Cardiac muscle cell (in vitro differentiated cells and primary cell): ENCODE results near the gene LRIG1. TPM values are rescaled to one million over a fixed set of nuclear protein-coding genes. Genes with fewer than 3 reads are reported as not detected.

Source experiments
- DNase-seq, 2 donors: peaks; one replicate each; pipeline versions ENCODE4 v3.0.0 to v3.0.0-alpha.2; 2010 to 2017; ENCODE audit warnings: low read depth in 1 of 2, low spot score in 1 of 2
- H3K27ac ChIP-seq: fragments of 200-600 bp; sonication (generic); 2 replicates; pipeline ENCODE4 v1.5.1; 2016
- H3K27me3 ChIP-seq: fragments of 200-600 bp; sonication (generic); 2 replicates; pipeline ENCODE4 v1.6.0; 2016; ENCODE audit warnings: control low read depth
- H3K36me3 ChIP-seq: fragments of 200-600 bp; sonication (generic); 2 replicates; pipeline ENCODE4 v1.5.1; 2016; ENCODE audit warnings: control low read depth
- H3K4me1 ChIP-seq: fragments of 200-600 bp; sonication (generic); 2 replicates; pipeline ENCODE4 v1.8.1; 2017; ENCODE audit warnings: low read depth, mild to moderate bottlenecking, mixed run types
- H3K4me3 ChIP-seq: fragments of 200-600 bp; sonication (generic); 2 replicates; pipeline ENCODE4 v1.5.1; 2016; ENCODE audit warnings: mild to moderate bottlenecking
- H3K9me3 ChIP-seq: fragments of 200-600 bp; sonication (generic); 2 replicates; pipeline ENCODE4 v1.5.1; 2017; ENCODE audit warnings: low read depth, mild to moderate bottlenecking, control low read depth
- polyA plus RNA-seq: library from polyadenylated mRNA; unstranded; fragments of >200 nt; fragmentation: Nextera tagmentation; extraction: Ambion mirVana; gene quantifications from 2 replicates; pipeline ENCODE4 v1.2.1, GENCODE V29; 2016
- total RNA-seq: library from RNA; depleted of rRNA; stranded (reverse); fragments of >200 nt; gene quantifications from 2 replicates; pipeline ENCODE4 v1.2.3, GENCODE V29; 2016
- TF ChIP-seq, protein P1 (sequence below): IDR thresholded peaks from 2 replicates; pipeline ENCODE4 v1.5.1; 2012; ENCODE audit warnings: low read depth, mild to moderate bottlenecking, low read length

The LRIG1 gene
- total and polyA plus RNA-seq, 2 experiments from 2014 or later, result 27.8 to 51.1 TPM

DNA sequence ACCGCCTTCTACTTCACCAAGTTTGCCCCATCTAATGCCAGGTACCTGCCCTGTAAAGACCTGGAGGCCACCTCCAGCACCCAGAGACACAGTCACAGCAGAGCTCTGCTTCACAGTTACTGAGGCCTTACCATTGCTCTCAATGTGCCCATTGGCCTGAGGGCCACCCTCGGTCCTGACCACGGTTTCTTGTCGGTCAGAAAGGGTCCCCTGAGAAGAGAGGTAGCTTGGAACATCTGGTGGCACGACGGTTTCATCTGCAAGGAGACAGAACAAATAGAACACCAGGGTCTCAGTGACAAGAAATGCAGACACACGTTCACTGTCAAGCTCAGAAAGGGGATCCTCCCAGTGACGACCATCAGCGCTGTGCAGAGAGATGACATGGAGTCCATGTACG lies 118.7 kb downstream of the LRIG1 start:
- no peak for DNase-seq
- TF ChIP-seq, protein P1, sequence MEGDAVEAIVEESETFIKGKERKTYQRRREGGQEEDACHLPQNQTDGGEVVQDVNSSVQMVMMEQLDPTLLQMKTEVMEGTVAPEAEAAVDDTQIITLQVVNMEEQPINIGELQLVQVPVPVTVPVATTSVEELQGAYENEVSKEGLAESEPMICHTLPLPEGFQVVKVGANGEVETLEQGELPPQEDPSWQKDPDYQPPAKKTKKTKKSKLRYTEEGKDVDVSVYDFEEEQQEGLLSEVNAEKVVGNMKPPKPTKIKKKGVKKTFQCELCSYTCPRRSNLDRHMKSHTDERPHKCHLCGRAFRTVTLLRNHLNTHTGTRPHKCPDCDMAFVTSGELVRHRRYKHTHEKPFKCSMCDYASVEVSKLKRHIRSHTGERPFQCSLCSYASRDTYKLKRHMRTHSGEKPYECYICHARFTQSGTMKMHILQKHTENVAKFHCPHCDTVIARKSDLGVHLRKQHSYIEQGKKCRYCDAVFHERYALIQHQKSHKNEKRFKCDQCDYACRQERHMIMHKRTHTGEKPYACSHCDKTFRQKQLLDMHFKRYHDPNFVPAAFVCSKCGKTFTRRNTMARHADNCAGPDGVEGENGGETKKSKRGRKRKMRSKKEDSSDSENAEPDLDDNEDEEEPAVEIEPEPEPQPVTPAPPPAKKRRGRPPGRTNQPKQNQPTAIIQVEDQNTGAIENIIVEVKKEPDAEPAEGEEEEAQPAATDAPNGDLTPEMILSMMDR, result no peak
- Histone ChIP-seq H3K4me3 (no peak overlapping the region), H3K4me1 (peaks cover 11% of the 10 kb centered on the region), H3K9me3 (no peaks in the 10 kb centered on the region), H3K27me3 (no peaks in the 10 kb centered on the region), H3K27ac (no peak overlapping the region), H3K36me3 (peaks cover 43% of the 10 kb centered on the region)

DNA sequence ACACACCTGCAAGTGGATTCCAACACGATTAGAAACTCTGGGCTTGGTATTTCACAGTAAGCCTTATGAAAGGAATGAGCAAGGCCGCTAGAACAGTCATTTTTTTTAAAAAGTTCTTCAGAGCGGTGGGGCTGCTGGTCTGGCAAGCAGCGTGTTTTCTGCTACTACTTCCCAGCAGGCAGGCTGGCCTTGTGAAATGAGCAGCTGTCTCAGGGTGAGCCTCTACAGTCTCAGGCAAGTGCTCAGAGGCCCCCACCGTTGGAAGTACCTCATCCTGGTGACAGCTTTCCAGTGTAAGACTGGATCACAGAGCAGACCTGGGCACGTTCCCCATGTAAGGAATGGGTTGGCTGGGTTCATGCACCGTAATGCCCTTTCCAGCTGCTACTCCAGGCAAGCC lies 119.2 kb downstream of the LRIG1 start:
- TF ChIP-seq, protein P1, result no peak
- Histone ChIP-seq H3K27ac (no peak overlapping the region), H3K4me1 (peaks cover 16% of the 10 kb centered on the region), H3K36me3 (peaks cover 43% of the 10 kb centered on the region), H3K4me3 (no peak overlapping the region), H3K9me3 (no peaks in the 10 kb centered on the region), H3K27me3 (no peaks in the 10 kb centered on the region)
- DNase-seq, result no peak

GRCh38 chr3:66380200-66380932 lies 120.5 kb downstream of the LRIG1 start:
- no peaks in the 10 kb centered on the region for H3K27me3 ChIP-seq
- peaks cover 35% of the 10 kb centered on the region for H3K36me3 ChIP-seq
- no peak overlapping the region for H3K4me3 ChIP-seq
- no peak overlapping the region for H3K27ac ChIP-seq
- no peaks in the 10 kb centered on the region for H3K9me3 ChIP-seq
- TF ChIP-seq, protein P1, result no peak
- no peak for DNase-seq
- peaks cover 27% of the 10 kb centered on the region for H3K4me1 ChIP-seq

DNA sequence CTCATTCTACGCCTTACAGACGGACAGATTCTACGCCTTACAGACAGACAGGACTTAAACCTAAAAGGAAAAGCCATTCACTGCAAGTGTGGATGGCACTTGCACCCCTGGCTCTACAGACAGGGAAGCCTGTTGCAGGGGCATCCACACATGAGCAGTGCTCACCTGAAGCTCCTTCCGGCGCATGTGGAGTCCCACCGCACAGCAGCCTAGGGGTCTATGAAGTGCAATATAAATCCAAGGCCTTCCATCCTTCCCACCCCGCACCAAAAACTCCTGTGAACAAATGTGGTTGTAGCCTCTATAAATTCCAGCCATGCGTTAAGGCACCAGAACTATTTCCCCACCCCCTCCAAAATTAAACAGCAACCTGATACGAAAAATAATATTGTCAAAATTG lies 121.3 kb downstream of the LRIG1 start:
- Histone ChIP-seq H3K36me3 (peaks cover 35% of the 10 kb centered on the region), H3K9me3 (no peaks in the 10 kb centered on the region), H3K4me3 (no peak overlapping the region), H3K4me1 (peaks cover 30% of the 10 kb centered on the region), H3K27ac (no peak overlapping the region), H3K27me3 (no peaks in the 10 kb centered on the region)
- DNase-seq, result no peak
- TF ChIP-seq, protein P1, result no peak

GRCh38 chr3:66378256-66378655 lies 122.6 kb downstream of the LRIG1 start:
- H3K27ac ChIP-seq, result no peak overlapping the region

More at GRCh38 chr3:66378256-66378655, 122.6 kb downstream of the LRIG1 start:
- H3K9me3 ChIP-seq, result no peaks in the 10 kb centered on the region
- no peaks in the 10 kb centered on the region for H3K27me3 ChIP-seq
- TF ChIP-seq, protein P1, result peak; percentile 45
- DNase-seq, result peak in 1 of 2 donors; percentile 36
- peaks cover 35% of the 10 kb centered on the region for H3K36me3 ChIP-seq
- peaks cover 30% of the 10 kb centered on the region for H3K4me1 ChIP-seq
- no peak overlapping the region for H3K4me3 ChIP-seq
